Measurements from ENCODE around the gene SPIN2A. TPM values are rescaled to one million over a fixed set of nuclear protein-coding genes. Genes with fewer than 3 reads are reported as not detected.
"Not testable (repeated sequence)": the region's sequence is repeated elsewhere in the genome, so short reads cannot be mapped to it uniquely, and the experiment has no call there.

SPIN2A gene
- total RNA-seq, 4 donors from 2014 or later: 0.67 to 1.8 TPM; not detected in 2

DNA sequence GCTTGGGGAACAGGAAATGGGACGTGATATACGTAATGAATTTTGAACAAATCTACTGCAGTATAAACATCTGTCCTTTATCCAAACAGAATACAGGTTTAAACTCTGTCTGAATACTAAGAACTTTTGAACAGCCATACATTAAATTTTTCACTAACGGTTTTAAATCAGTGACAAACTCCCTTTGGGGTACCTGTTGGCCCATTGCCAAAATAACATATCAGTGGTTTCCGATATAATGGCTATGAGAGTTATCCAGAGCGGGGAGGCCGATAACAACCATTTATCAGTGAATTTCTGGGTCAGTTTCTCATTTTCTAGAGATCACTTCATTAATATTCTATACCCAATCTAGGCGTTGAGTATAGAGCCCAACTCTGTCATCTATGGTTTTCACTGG, 5.2 kb downstream of the SPIN2A start:
- Histone ChIP-seq H3K4me3 (no peak overlapping the region), H3K36me3 (no peaks in the 10 kb centered on the region), H3K27me3 (no peaks in the 10 kb centered on the region), H3K27ac (no peak overlapping the region), H3K4me1 (no peaks in the 10 kb centered on the region), H3K9me3 (no peaks in the 10 kb centered on the region)
- intact Hi-C loops (cut with DNase I; ENCODE audit: low total_unique reads): no loop called here
- TF ChIP-seq, protein P1, sequence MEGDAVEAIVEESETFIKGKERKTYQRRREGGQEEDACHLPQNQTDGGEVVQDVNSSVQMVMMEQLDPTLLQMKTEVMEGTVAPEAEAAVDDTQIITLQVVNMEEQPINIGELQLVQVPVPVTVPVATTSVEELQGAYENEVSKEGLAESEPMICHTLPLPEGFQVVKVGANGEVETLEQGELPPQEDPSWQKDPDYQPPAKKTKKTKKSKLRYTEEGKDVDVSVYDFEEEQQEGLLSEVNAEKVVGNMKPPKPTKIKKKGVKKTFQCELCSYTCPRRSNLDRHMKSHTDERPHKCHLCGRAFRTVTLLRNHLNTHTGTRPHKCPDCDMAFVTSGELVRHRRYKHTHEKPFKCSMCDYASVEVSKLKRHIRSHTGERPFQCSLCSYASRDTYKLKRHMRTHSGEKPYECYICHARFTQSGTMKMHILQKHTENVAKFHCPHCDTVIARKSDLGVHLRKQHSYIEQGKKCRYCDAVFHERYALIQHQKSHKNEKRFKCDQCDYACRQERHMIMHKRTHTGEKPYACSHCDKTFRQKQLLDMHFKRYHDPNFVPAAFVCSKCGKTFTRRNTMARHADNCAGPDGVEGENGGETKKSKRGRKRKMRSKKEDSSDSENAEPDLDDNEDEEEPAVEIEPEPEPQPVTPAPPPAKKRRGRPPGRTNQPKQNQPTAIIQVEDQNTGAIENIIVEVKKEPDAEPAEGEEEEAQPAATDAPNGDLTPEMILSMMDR (IDR thresholded peaks at IDR 0.05): no peak
- no peak for TF ChIP-seq POLR2A (IDR thresholded peaks at IDR 0.05)
- no peak for DNase-seq

DNA sequence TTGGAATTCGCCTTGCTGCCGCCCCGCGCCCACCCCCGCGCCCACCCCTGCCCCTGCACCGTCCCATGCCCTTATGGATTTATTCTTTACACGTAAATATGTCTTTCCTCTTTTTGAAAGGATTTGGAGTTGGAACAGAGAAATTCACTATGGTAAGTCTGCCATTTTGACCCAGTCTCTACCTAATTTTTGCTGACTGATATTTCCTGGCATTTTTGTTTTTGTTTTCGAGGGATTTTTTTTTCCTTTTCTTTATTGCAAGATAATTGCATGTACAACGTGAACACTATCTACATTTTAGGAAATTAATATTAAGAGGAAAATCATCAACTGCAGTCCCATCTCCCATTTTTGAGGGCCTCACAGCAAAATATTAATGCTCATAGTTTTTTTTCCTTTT, 15.4 kb downstream of the SPIN2A start:
- Histone ChIP-seq H3K9me3 (no peaks in the 10 kb centered on the region), H3K27me3 (no peaks in the 10 kb centered on the region), H3K4me1 (no peaks in the 10 kb centered on the region), H3K4me3 (peak overlapping the region; percentile 49 to 50), H3K27ac (peak overlapping the region; percentile 73 to 74), H3K36me3 (no peaks in the 10 kb centered on the region)
- DNase-seq: no peak
- intact Hi-C loops (cut with DNase I; ENCODE audit: low total_unique reads): no loop called here
- no peak for TF ChIP-seq POLR2A (IDR thresholded peaks at IDR 0.05)
- TF ChIP-seq, protein P1 (IDR thresholded peaks at IDR 0.05): no peak

DNA sequence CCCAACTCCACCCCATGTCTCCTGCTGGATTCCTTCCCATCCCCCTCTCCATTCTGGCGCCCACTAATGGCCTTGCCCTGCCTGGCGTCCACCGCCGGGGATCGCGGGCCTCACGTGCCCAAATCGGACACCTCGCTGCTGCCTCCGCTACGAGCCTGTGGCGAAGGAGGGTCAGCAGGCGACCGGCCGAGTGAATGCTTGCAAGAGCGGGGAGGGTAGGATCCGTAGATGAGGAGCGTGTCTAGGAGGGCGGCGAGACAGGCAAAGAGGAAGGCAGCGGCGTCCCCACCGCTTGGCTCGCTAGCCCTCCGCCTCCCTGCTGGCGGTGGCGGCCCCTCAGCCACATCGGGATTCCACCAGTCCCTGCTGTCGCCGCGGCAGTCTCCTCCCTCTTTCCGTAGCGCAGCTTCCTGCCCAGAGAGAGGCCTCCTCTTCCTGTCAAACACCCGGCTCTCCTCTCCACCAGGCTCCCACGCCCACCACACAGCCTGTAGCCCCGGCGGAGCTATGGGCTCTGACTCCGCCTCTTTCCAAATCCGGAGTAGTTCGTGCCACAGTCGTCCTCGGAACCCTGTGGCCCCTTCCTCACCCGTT, 15.9 kb downstream of the SPIN2A start, which contains the start of gene SPIN2B:
Gene SPIN2B (minus strand): TSS at position 387 of the 594 bp plus-strand sequence.
- intact Hi-C loops (cut with DNase I; ENCODE audit: low total_unique reads): no loop called here
- no peaks in the 10 kb centered on the region for H3K36me3 ChIP-seq
- no peaks in the 10 kb centered on the region for H3K9me3 ChIP-seq
- H3K27ac ChIP-seq: peak within 1 kb of the TSS; percentile 73 to 74
- H3K4me3 ChIP-seq: peak within 1 kb of the TSS; percentile 49 to 50
- H3K27me3 ChIP-seq: no peaks in the 10 kb centered on the region
- TF ChIP-seq POLR2A (IDR thresholded peaks at IDR 0.05): peak; percentile 18 to 35
- TF ChIP-seq, protein P1 (IDR thresholded peaks at IDR 0.05): no peak
- DNase-seq: peak; percentile 63 to 67
- H3K4me1 ChIP-seq: no peaks in the 10 kb centered on the region

DNA sequence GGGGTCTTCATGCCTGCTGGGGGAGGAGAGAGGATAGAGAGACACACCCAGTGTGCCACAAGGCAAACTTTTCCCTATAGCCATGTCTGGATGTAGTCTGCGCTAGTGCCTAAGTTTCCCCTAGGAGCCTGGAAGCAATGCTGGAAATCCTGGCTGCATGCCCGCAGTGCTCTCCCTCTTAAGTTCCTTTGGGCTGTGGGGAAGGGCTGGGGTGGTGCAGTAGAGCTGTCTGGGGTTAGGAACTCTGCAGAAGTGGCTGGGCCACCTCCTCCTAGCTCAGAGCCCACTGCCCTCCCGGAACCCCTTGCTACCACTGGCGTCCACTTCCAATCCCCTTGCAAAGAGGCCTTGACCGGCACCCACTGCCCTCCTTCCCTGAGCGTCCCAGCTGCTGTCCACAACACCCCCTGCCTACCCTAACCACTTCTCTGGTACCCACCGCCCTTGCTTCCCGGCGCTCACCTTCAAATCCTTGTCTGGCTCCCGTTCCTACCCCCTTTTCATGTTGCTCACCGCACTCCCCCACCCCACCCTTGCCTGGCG, 16.5 kb downstream of the SPIN2A start:
- H3K9me3 ChIP-seq; intact Hi-C loops (cut with DNase I; ENCODE audit: low total_unique reads); H3K4me1 ChIP-seq; H3K36me3 ChIP-seq; H3K27me3 ChIP-seq: not testable (repeated sequence)
- Histone ChIP-seq H3K27ac (peak overlapping the region; percentile 73 to 74), H3K4me3 (peak overlapping the region; percentile 49 to 50)
- peak in 1 of 2 donors; percentile 12 for DNase-seq

DNA sequence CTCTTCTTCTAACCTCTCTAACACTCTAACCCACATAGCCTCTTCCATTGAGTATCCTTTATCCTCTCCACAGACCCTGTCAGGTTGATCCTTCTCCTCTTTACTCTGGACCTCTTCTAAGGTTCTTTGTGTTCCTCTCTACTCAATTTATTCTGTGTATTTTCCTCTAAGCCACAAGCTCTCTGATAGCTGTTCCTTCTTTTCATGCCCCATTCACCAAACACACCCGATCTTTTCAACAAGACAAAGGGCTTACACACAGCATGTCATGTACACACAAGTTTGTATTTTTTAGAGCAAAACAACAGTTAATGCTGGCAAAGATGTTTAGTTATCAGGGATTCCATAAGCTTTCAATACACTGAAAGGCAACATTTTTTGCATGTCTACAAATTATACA, 17.8 kb downstream of the SPIN2A start:
- intact Hi-C loops (cut with DNase I; ENCODE audit: low total_unique reads): no loop called here
- Histone ChIP-seq H3K9me3 (no peaks in the 10 kb centered on the region), H3K27ac (no peak overlapping the region), H3K4me1 (no peaks in the 10 kb centered on the region), H3K27me3 (no peaks in the 10 kb centered on the region), H3K36me3 (no peaks in the 10 kb centered on the region), H3K4me3 (no peak overlapping the region)
- no peak for DNase-seq
- TF ChIP-seq POLR2A (IDR thresholded peaks at IDR 0.05): no peak
- TF ChIP-seq, protein P1 (IDR thresholded peaks at IDR 0.05): no peak

DNA sequence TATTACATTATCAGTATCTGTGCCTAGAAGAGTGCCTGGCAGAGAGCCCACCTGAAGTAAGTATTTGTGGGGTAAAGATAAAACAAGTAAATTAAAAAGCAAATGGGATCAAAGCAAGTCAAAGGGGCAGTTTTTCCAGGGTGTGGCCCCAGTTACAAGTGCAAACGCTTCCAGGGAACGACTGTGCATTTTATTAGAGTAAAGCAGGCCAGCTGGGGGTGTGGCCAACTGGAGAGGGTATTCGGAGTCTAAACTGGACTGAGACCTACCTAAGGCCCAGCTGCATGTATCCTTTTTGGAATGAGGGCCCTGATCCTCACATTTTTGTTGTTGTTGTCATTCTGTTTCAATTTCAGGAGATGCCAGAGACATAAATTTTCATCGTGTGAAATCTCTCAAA, 19.6 kb downstream of the SPIN2A start:
- intact Hi-C loops (cut with DNase I; ENCODE audit: low total_unique reads); H3K27ac ChIP-seq; H3K4me1 ChIP-seq; DNase-seq; H3K4me3 ChIP-seq; H3K27me3 ChIP-seq; H3K9me3 ChIP-seq; H3K36me3 ChIP-seq: not testable (repeated sequence)
